ENCODE results near the gene B3GAT1. TPM values are rescaled to one million over a fixed set of nuclear protein-coding genes. Genes with fewer than 3 reads are reported as not detected.
A peak's percentile ranks its signal among the peaks of the same experiment; 100 is the strongest.

The B3GAT1 gene
- total RNA-seq, 1 experiment from 2014 or later: 0.05 TPM

DNA sequence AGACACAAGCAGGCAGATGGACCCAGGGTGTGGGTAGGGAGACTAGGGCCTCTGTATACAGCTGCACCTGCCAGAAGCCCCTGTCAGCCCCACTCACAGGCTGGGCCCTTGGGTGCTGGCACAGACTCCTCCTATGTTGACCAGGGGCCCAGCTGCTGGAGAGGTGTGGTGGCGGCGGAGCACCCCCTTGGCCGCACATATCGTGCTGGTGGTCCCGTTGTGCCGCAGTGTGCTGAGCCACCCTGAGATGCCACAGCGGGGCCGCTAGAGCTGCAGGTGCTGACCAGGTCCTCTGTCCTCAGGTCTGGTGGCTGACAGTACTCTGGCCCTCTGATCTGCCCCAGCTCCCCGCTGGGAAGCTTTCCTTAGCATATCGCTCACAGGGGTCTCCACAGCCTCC, 30.2 kb upstream of the B3GAT1 start:
- DNase-seq (ENCODE audit: extremely low read depth, low read depth): no peak

DNA sequence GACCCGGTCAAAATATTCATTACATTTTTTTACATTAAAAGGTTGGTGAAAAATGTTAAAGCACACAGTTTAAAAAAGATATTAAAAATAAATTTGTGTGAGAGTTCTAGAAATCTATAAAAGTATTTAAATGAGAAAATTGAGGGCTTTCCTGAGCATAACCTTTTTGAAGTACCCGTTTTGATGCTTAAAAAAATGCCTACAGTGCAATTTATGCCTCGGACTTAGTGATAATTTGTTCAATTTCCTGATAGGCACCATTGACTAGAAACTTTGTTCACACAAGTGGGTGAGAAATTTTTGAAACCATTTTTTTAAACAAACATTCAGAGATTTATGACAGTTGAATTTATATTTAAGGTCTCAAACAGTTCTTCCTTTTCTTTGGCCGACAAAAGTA, 29.7 kb upstream of the B3GAT1 start:
- DNase-seq (ENCODE audit: extremely low read depth, low read depth): no peak

GRCh38 chr11:134441281-134441680, 29.2 kb upstream of the B3GAT1 start:
- no peak for DNase-seq (ENCODE audit: extremely low read depth, low read depth)

DNA sequence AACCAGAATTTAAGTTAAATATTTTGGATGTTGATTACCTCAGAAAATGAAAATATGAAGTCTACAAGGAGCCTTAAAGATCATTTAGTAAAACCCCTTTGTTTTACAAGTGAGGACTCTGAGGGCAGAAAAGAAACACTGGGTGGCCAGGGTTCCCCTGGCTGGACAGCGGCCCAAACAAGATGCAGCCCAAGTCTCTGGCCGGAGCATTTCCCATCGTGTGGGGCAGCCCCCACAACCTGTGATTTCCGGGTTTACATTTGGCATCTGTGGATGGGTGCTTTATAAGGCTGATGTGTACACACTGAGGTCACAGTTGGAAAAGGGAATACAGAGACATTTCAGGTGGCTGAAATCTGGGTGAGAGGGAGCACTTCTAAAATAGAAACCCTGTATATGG, 28.8 kb upstream of the B3GAT1 start:
- DNase-seq (ENCODE audit: extremely low read depth, low read depth): no peak

GRCh38 chr11:134438542-134439537, 26.8 kb upstream of the B3GAT1 start:
- DNase-seq (ENCODE audit: extremely low read depth, low read depth): no peak

DNA sequence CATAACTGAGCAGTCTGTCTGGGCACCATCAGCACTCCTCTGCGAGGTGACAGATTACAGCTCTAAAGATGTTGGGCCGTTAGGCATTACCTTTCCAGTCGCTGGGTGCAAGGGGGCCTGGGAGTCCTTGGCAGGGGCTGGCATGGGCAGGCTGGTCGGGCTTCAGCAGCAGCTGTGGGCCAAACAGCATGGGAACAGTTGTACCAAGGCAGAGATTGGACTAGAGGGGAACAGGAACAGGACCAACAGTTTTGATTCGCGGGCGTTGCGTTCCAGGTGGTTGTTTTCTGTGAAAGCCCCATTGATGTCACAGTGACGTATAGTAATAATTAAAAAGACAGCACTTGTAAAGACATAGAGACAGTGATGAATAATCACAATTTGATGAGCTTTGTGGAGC, 25.8 kb upstream of the B3GAT1 start:
- DNase-seq (ENCODE audit: extremely low read depth, low read depth): no peak

GRCh38 chr11:134436781-134437180, 24.7 kb upstream of the B3GAT1 start:
- no peak for DNase-seq (ENCODE audit: extremely low read depth, low read depth)

DNA sequence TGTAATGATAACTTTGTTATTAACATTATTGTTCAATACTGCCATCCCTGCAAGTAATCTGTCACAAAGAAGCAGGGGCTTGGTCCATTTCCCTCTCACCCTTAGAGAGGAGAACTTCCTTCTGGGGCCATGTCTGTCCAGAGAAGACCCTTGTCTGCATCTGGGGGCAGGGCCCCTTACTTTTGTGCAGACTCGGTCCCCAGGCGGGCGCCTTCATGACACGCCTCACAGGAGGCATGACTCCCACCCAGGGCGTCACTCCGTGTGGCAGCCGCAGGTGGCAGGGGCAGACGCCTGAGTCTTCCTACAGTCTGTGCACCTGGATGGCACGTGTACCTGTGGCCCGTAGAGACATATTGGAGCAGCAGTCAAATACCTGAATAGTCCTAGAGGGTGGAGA, 21.8 kb upstream of the B3GAT1 start:
- no peak for DNase-seq (ENCODE audit: extremely low read depth, low read depth)

DNA sequence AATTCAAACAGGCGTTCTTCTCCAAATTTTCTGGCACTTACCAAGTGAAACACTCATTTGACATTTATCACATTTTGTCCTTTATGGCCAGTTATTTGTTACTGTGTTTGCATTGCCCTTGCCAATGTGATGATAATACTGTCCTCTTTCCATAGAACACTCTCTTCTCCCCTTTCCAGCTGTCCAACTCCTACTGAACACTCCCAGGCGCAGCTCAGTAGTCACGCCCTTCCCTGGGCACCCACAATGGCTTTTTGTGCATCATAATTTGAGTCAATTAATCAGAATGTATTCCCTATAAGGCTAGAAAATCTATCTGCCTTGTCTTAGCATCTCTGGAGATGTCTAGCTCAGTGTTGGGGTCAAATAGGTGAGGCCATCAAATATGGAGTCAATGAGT, 21.2 kb upstream of the B3GAT1 start:
- no peak for DNase-seq (ENCODE audit: extremely low read depth, low read depth)

- no peak for DNase-seq (ENCODE audit: extremely low read depth, low read depth)
Observed at GRCh38 chr11:134432776-134433175, 20.7 kb upstream of the B3GAT1 start.

GRCh38 chr11:134429106-134429505, 17.1 kb upstream of the B3GAT1 start:
- DNase-seq (ENCODE audit: extremely low read depth, low read depth): no peak

DNA sequence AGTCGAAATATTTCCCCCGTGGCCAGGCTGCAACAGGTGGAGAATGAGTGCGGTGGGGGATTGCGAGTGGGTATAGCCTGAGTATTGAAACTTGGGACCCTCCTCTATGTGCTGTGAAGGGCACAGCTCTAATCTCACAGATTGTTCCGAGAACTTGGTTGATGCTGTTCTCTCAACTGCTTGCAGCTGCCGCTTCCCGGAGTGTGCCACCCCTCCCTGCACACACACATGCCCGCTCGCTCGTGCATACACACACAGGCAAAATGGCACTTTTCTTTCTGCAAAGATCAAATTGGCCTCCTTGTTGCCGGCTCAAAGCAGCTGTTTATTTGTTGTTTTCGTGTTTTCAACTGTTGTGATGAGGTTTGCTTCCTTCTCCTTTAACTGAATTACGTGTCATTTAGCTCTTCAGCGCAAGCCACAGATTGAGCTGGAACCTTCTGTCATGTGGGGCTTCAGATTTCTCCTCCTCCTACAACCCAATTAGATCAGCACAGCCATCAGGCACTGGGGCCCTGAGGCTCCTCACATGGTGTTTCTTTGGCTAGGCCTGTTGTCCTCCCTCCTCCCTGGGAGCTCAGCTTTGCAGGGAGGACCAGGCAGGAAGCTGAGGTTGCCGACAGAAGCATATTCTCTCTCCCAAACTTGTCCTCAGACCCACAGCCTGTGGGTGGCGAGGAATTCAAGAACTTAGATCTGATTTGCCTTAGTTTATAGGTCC, 13.9 kb upstream of the B3GAT1 start:
- no peak for DNase-seq (ENCODE audit: extremely low read depth, low read depth)

DNA sequence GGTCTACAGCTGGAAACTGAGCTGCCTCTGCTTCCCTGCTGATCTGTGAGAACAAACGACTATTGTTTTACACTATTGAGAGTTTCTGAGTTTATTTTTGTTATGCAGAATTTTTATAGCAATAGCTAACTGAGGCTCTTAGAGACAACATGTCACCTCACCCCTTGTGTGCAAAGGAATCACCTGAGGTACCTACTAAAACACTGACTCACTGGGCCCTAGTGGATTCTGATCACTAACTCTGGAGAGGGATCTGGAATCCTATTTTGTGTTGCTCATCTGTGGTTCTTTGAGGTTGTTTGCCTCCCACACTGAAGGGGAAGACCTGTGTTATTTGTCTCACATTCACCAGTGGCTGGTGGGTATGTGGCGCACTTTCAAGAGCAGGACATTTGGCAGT, 13.4 kb upstream of the B3GAT1 start:
- DNase-seq (ENCODE audit: extremely low read depth, low read depth): no peak

GRCh38 chr11:134423106-134423505, 11.1 kb upstream of the B3GAT1 start:
- DNase-seq (ENCODE audit: extremely low read depth, low read depth): no peak

GRCh38 chr11:134417871-134418840, 6.1 kb upstream of the B3GAT1 start:
- peak; percentile 11 for DNase-seq (ENCODE audit: extremely low read depth, low read depth)

- DNase-seq (ENCODE audit: extremely low read depth, low read depth): no peak
Observed at GRCh38 chr11:134416726-134417125, 4.7 kb upstream of the B3GAT1 start.

DNA sequence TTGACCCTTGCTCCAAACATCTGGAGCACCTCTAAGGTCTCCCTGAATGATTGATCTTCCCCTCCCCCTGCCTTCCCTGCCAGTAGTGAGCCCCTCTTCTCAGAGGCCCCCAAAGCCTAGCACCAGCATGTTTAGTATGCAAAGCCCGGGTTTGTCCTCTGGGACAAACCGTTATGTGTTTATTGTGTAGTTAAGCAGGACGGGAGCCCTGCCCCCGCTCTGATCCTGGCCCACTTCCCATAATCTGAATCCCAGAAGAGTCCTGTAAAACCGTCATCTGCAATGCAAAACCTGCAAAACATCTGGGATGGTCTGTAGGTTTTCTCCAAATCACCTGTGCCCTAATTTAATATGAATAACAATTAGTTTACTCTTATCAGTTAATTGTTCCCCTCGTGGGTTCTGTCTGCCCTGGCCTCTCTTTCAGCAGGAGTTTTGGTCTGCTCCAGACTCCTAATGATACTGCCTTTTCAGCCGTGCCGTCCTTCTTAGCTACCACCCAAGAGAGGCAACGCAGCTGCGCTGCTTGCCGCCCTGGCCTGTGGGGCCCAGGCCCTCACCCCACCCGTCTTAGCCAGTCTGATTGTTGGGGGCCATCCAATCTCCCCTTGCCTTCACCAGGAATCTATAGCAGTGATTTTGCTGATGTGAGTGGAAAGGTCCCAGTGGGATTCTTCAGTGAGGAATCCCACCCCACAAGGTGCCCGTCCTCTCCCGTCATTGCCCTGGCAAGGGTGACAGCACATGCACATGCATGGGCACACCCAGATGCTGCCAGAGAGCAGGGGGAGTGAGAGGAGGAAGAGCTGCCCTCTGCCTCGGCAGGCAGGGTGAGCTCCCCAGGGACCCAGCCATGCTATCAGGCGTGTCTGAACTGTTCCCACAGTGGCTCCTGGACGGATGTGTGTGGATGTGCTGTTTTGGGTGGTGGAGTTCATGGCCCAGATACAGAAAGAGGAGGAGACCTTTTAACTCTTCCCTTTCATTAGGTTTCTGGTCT, 3.0 kb upstream of the B3GAT1 start:
- DNase-seq (ENCODE audit: extremely low read depth, low read depth): no peak

- no peak for DNase-seq (ENCODE audit: extremely low read depth, low read depth)
Observed at GRCh38 chr11:134413826-134414731, 2.0 kb upstream of the B3GAT1 start.
